NT2/D1 (cell line): Measurements from ENCODE around the gene HOOK2.

Experiments
- DNase-seq: peaks from one replicate; pipeline ENCODE4 v3.0.0-alpha.2; 2011; ENCODE audit warnings: low read depth, low spot score
- H3K27me3 ChIP-seq: 2 replicates; pipeline ENCODE4 v1.6.0; 2011; ENCODE audit warnings: mild to moderate bottlenecking; ENCODE audit not compliant: insufficient read length, insufficient read depth
- H3K36me3 ChIP-seq: 2 replicates; pipeline ENCODE4 v1.6.1; 2011; ENCODE audit warnings: mild to moderate bottlenecking, low read length, mixed read lengths; ENCODE audit not compliant: insufficient read depth, insufficient read length
- H3K4me1 ChIP-seq: 2 replicates; pipeline ENCODE4 v1.5.1; 2011; ENCODE audit not compliant: insufficient read depth, insufficient read length
- H3K4me3 ChIP-seq: 2 replicates; pipeline ENCODE4 v1.5.1; 2011; ENCODE audit warnings: low read depth; ENCODE audit not compliant: insufficient read length
- H3K9ac ChIP-seq: 2 replicates; pipeline ENCODE4 v1.6.0; 2011; ENCODE audit warnings: low read depth; ENCODE audit not compliant: insufficient read length
- H3K9me3 ChIP-seq: 2 replicates; pipeline ENCODE4 v1.5.1; 2011; ENCODE audit warnings: mild to moderate bottlenecking, low read length; ENCODE audit not compliant: insufficient read depth
- SUZ12 ChIP-seq: IDR thresholded peaks from 2 replicates; pipeline ENCODE4 v1.6.1; 2011; ENCODE audit not compliant: insufficient read length, insufficient read depth; ENCODE audit errors: extremely low read depth
- YY1 ChIP-seq: IDR thresholded peaks from 2 replicates; pipeline ENCODE4 v1.6.1; 2011; ENCODE audit not compliant: insufficient read length, insufficient read depth
- ZNF274 ChIP-seq: IDR thresholded peaks from 2 replicates; pipeline ENCODE4 v1.6.1; 2011; ENCODE audit warnings: mild to moderate bottlenecking, low read depth, low read length

HOOK2 gene

GRCh38 chr19:12792051-12792852 lies 16.9 kb upstream of the HOOK2 start:
- H3K4me1 ChIP-seq: peaks cover 22% of the 10 kb centered on the region
- peaks cover 8% of the 10 kb centered on the region for H3K36me3 ChIP-seq
- H3K9ac ChIP-seq: peak overlapping the region; percentile 95
- no peak for TF ChIP-seq YY1
- no peak for TF ChIP-seq SUZ12
- TF ChIP-seq ZNF274: no peak
- H3K9me3 ChIP-seq: no peaks in the 10 kb centered on the region
- H3K27me3 ChIP-seq: peaks cover 25% of the 10 kb centered on the region
- H3K4me3 ChIP-seq: peak overlapping the region; percentile 72
- DNase-seq: no peak

- peaks cover 2% of the 10 kb centered on the region for H3K36me3 ChIP-seq
- H3K4me3 ChIP-seq: peak within 1 kb of the TSS; percentile 72
- no peaks in the 10 kb centered on the region for H3K9me3 ChIP-seq
- peak within 1 kb of the TSS; percentile 95 for H3K9ac ChIP-seq
- peaks cover 25% of the 10 kb centered on the region for H3K27me3 ChIP-seq
- H3K4me1 ChIP-seq: peaks cover 25% of the 10 kb centered on the region
- TF ChIP-seq YY1 (no peak), SUZ12 (no peak), ZNF274 (no peak)
- no peak for DNase-seq
Observed at GRCh38 chr19:12791345-12792050, 16.1 kb upstream of the HOOK2 start, which contains the start of gene JUNB. TSS of gene JUNB (plus strand) at chr19:12791486. CDS start at chr19:12791772, 286 bp downstream.

GRCh38 chr19:12790628-12791344 lies 15.4 kb upstream of the HOOK2 start:
- DNase-seq: no peak
- H3K9ac ChIP-seq: peak overlapping the region; percentile 80
- peaks cover 25% of the 10 kb centered on the region for H3K27me3 ChIP-seq
- H3K9me3 ChIP-seq: no peaks in the 10 kb centered on the region
- H3K4me3 ChIP-seq: peak overlapping the region; percentile 50
- H3K4me1 ChIP-seq: peaks cover 30% of the 10 kb centered on the region
- H3K36me3 ChIP-seq: peaks cover 2% of the 10 kb centered on the region
- TF ChIP-seq ZNF274 (no peak), SUZ12 (no peak), YY1 (no peak)

GRCh38 chr19:12789904-12790619 lies 14.7 kb upstream of the HOOK2 start:
- H3K4me1 ChIP-seq: peaks cover 30% of the 10 kb centered on the region
- H3K9me3 ChIP-seq: no peaks in the 10 kb centered on the region
- peaks cover 2% of the 10 kb centered on the region for H3K36me3 ChIP-seq
- peaks cover 25% of the 10 kb centered on the region for H3K27me3 ChIP-seq
- H3K9ac ChIP-seq: peak overlapping the region; percentile 80
- TF ChIP-seq SUZ12 (no peak), YY1 (no peak), ZNF274 (no peak)
- H3K4me3 ChIP-seq: peak overlapping the region; percentile 50
- peak; percentile 90 for DNase-seq

- Histone ChIP-seq H3K4me1 (peaks cover 30% of the 10 kb centered on the region), H3K9ac (peak overlapping the region; percentile 47), H3K4me3 (peak overlapping the region; percentile 50), H3K27me3 (peaks cover 25% of the 10 kb centered on the region), H3K9me3 (no peaks in the 10 kb centered on the region), H3K36me3 (peaks cover 2% of the 10 kb centered on the region)
- DNase-seq: no peak
- TF ChIP-seq ZNF274 (no peak), YY1 (no peak), SUZ12 (no peak)
Observed at GRCh38 chr19:12789098-12789903, 13.9 kb upstream of the HOOK2 start.

GRCh38 chr19:12788682-12789097 lies 13.3 kb upstream of the HOOK2 start:
- TF ChIP-seq YY1 (no peak), ZNF274 (no peak), SUZ12 (no peak)
- H3K9me3 ChIP-seq: no peaks in the 10 kb centered on the region
- H3K9ac ChIP-seq: peak overlapping the region; percentile 47
- H3K36me3 ChIP-seq: peaks cover 2% of the 10 kb centered on the region
- peaks cover 25% of the 10 kb centered on the region for H3K27me3 ChIP-seq
- peak overlapping the region; percentile 50 for H3K4me3 ChIP-seq
- no peak for DNase-seq
- peaks cover 27% of the 10 kb centered on the region for H3K4me1 ChIP-seq
